Stimulated activated CD8-positive, alpha-beta memory T cell treated with anti-CD3 and anti-CD28 coated beads, Interleukin-4, amount 100 ng/mL, for 24 hours (primary cell): Measurements from ENCODE around the gene FGD4.

ENCODE experiments used
- DNase-seq: peaks from one replicate; pipeline ENCODE4 v3.0.0-alpha.2; 2020; ENCODE audit warnings: low read depth

FGD4 gene

GRCh38 chr12:32457251-32458025, 58.1 kb downstream of the FGD4 start:
- no peak for DNase-seq

- no peak for DNase-seq
These were observed 61.3 kb downstream of the FGD4 start for GRCh38 chr12:32460638-32461037.

- DNase-seq, result no peak
These were observed 63.5 kb downstream of the FGD4 start for GRCh38 chr12:32462908-32463307.

GRCh38 chr12:32466187-32466586, 66.8 kb downstream of the FGD4 start:
- no peak for DNase-seq

GRCh38 chr12:32466986-32467711, 67.8 kb downstream of the FGD4 start:
- DNase-seq, result no peak

GRCh38 chr12:32467959-32468863, 68.9 kb downstream of the FGD4 start:
- no peak for DNase-seq

GRCh38 chr12:32470936-32471470, 71.6 kb downstream of the FGD4 start:
- no peak for DNase-seq

GRCh38 chr12:32471591-32472001, 72.2 kb downstream of the FGD4 start:
- no peak for DNase-seq

- DNase-seq, result no peak
These were observed 76.4 kb downstream of the FGD4 start for GRCh38 chr12:32475724-32476123.

GRCh38 chr12:32476446-32476845, 77.1 kb downstream of the FGD4 start:
- no peak for DNase-seq

- DNase-seq, result no peak
These were observed 78.4 kb downstream of the FGD4 start for GRCh38 chr12:32477714-32478113.

- no peak for DNase-seq
These were observed 78.8 kb downstream of the FGD4 start for GRCh38 chr12:32478166-32478565.

- DNase-seq, result no peak
These were observed 79.7 kb downstream of the FGD4 start for GRCh38 chr12:32478858-32479725.

- DNase-seq, result no peak
These were observed 82.9 kb downstream of the FGD4 start for GRCh38 chr12:32482226-32482625.

- no peak for DNase-seq
These were observed 84.1 kb downstream of the FGD4 start for GRCh38 chr12:32483499-32483898.

- no peak for DNase-seq
These were observed 84.6 kb downstream of the FGD4 start for GRCh38 chr12:32483993-32484392.

- DNase-seq, result no peak
These were observed 86.8 kb downstream of the FGD4 start for GRCh38 chr12:32486158-32486557.

GRCh38 chr12:32488132-32488531, 88.8 kb downstream of the FGD4 start:
- no peak for DNase-seq

GRCh38 chr12:32489070-32489469, 89.7 kb downstream of the FGD4 start:
- DNase-seq, result no peak

GRCh38 chr12:32490801-32491200, 91.4 kb downstream of the FGD4 start:
- DNase-seq, result no peak

GRCh38 chr12:32493282-32493681, 93.9 kb downstream of the FGD4 start:
- no peak for DNase-seq
